Measurements from ENCODE around the gene CD3G. TPM values are rescaled to one million over a fixed set of nuclear protein-coding genes. Genes with fewer than 3 reads are reported as not detected.

Gene CD3G
- total RNA-seq (under 1 TPM; 0.19 to 0.84 TPM), polyA plus RNA-seq (under 1 TPM; 0.28 to 0.39 TPM)

DNA sequence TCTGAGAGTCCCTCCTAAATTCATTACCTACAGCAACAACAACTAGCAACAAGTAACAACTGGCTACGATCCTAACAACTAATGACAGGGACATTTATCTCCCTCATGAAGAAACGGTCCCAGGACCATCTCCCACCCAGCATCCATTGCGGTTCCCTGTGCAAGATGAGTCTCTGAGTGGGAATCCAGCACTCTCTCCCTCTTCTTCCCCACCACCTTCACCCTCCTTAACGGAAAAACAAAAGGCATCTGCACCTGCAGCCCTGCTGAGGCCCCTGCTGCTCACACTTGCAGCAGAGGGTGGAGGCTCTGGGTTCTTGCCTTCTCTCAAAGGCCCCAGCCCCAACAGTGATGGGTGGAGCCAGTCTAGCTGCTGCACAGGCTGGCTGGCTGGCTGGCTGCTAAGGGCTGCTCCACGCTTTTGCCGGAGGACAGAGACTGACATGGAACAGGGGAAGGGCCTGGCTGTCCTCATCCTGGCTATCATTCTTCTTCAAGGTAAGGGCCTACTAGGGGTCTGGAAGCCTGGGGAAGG lies at the start of gene CD3G:
Gene CD3G (plus strand): TSS at position 364 of the 535 bp plus-strand sequence. CDS start 80 bp downstream, at position 444.
- Histone ChIP-seq H3K4me3 (ENCODE audit: low read depth in 1 of 3, low read length in 3 of 3) (no peak within 1 kb of the TSS), H3K9me3 (ENCODE audit: control insufficient read depth in 4 of 4, low read length in 3 of 4) (no peaks in the 10 kb centered on the region), H3K27me3 (ENCODE audit: control insufficient read depth in 4 of 4, insufficient read depth in 4 of 4, low read length in 3 of 4) (no peaks in the 10 kb centered on the region), H3K36me3 (ENCODE audit: control insufficient read depth in 4 of 4, insufficient read depth in 3 of 4, low read depth in 1 of 4, low read length in 3 of 4) (no peaks in the 10 kb centered on the region), H3K9ac (ENCODE audit: low read depth in 1 of 2, low read length in 2 of 2) (no peak within 1 kb of the TSS), H3K4me1 (ENCODE audit: control insufficient read depth in 4 of 4, insufficient read depth in 4 of 4, low read length in 3 of 4) (no peaks in the 10 kb centered on the region), H3K27ac (ENCODE audit: low read depth in 1 of 2, low read length in 2 of 2) (no peak within 1 kb of the TSS)
- no peak for DNase-seq (ENCODE audit: low spot score)
- TF ChIP-seq GABPA (IDR thresholded peaks at IDR 0.05 in 1 of 2, conservative IDR thresholded peaks at IDR 0.05 in 1 of 2) (no peak), MAX (IDR thresholded peaks at IDR 0.05) (no peak), HNF4G (IDR thresholded peaks at IDR 0.05) (no peak), NR2F2 (IDR thresholded peaks at IDR 0.05) (no peak), FOXA1 (IDR thresholded peaks at IDR 0.05) (no peak), TAF1 (conservative IDR thresholded peaks at IDR 0.05) (no peak), SP1 (IDR thresholded peaks at IDR 0.05) (no peak), EGR1 (IDR thresholded peaks at IDR 0.05; ENCODE audit: low read depth in 2 of 2) (no peak), YY1 (IDR thresholded peaks at IDR 0.05) (no peak)
- TF ChIP-seq, protein P1, sequence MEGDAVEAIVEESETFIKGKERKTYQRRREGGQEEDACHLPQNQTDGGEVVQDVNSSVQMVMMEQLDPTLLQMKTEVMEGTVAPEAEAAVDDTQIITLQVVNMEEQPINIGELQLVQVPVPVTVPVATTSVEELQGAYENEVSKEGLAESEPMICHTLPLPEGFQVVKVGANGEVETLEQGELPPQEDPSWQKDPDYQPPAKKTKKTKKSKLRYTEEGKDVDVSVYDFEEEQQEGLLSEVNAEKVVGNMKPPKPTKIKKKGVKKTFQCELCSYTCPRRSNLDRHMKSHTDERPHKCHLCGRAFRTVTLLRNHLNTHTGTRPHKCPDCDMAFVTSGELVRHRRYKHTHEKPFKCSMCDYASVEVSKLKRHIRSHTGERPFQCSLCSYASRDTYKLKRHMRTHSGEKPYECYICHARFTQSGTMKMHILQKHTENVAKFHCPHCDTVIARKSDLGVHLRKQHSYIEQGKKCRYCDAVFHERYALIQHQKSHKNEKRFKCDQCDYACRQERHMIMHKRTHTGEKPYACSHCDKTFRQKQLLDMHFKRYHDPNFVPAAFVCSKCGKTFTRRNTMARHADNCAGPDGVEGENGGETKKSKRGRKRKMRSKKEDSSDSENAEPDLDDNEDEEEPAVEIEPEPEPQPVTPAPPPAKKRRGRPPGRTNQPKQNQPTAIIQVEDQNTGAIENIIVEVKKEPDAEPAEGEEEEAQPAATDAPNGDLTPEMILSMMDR (IDR thresholded peaks at IDR 0.05; ENCODE audit: low read depth, low read length, missing input control) = no peak
- 88% methylated on average over 6 of the region's 6 CpGs for WGBS

- WGBS = 75% methylated on average over 5 of the region's 5 CpGs
- TF ChIP-seq TAF1 (conservative IDR thresholded peaks at IDR 0.05) (no peak), JUND (IDR thresholded peaks at IDR 0.05) (no peak), YY1 (IDR thresholded peaks at IDR 0.05) (no peak)
Measured at GRCh38 chr11:118295199-118295598, 48.9 kb upstream of the CD3G start.

DNA sequence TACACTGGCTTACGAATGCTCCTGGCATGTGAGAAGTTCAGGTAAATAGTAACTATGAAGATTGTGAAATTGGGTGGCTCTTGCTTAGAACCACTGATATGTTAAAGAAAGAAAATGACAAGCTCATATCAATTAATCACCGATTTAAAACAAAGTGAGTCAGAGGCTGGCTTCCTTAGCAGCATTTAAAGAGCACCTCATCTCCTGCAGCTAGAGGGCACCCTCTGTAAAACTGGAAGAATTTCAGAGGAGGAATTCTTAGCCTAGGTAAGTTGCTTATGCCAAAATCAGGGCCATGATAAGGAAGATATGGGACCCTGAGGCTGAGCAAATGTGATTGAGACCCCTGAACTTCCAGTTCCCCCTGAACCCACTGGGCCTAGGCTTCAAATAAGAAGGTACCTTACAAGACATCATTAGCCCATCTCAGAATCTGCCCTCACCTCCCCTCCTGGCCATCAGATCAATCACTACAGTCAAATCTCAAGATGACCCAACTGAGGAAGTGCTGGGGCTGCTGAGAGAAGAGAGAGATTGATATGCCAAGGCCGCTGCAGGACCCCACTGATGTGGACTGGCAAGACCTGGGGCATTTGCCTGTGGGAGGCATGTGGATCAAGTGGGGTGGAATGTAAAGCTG lies 48.2 kb upstream of the CD3G start:
- H3K9ac ChIP-seq (ENCODE audit: low read depth in 1 of 2, low read length in 2 of 2) = peak overlapping the region in 1 of 2 donors; percentile 10
- peaks cover 0 to 4% (median 0%) of the 10 kb centered on the region in 4 donors for H3K4me1 ChIP-seq (ENCODE audit: control insufficient read depth in 4 of 4, insufficient read depth in 4 of 4, low read length in 3 of 4)
- H3K4me3 ChIP-seq (ENCODE audit: low read depth in 1 of 3, low read length in 3 of 3) = no peak overlapping the region
- no peaks in the 10 kb centered on the region for H3K27me3 ChIP-seq (ENCODE audit: control insufficient read depth in 4 of 4, insufficient read depth in 4 of 4, low read length in 3 of 4)
- DNase-seq (ENCODE audit: low spot score) = no peak
- WGBS = 44% methylated on average over 3 of the region's 3 CpGs
- H3K27ac ChIP-seq (ENCODE audit: low read depth in 1 of 2, low read length in 2 of 2) = no peak overlapping the region
- no peaks in the 10 kb centered on the region for H3K9me3 ChIP-seq (ENCODE audit: control insufficient read depth in 4 of 4, low read length in 3 of 4)
- no peaks in the 10 kb centered on the region for H3K36me3 ChIP-seq (ENCODE audit: control insufficient read depth in 4 of 4, insufficient read depth in 3 of 4, low read depth in 1 of 4, low read length in 3 of 4)
- TF ChIP-seq MAX (IDR thresholded peaks at IDR 0.05) (no peak), JUND (IDR thresholded peaks at IDR 0.05) (peak in 1 of 2 donors; percentile 31), SP1 (IDR thresholded peaks at IDR 0.05) (no peak), GABPA (IDR thresholded peaks at IDR 0.05 in 1 of 2, conservative IDR thresholded peaks at IDR 0.05 in 1 of 2) (no peak), RAD21 (IDR thresholded peaks at IDR 0.05) (peak; percentile 83), RXRA (IDR thresholded peaks at IDR 0.05) (no peak), YY1 (IDR thresholded peaks at IDR 0.05) (no peak), FOXA2 (IDR thresholded peaks at IDR 0.05) (no peak)
- TF ChIP-seq, protein P2, sequence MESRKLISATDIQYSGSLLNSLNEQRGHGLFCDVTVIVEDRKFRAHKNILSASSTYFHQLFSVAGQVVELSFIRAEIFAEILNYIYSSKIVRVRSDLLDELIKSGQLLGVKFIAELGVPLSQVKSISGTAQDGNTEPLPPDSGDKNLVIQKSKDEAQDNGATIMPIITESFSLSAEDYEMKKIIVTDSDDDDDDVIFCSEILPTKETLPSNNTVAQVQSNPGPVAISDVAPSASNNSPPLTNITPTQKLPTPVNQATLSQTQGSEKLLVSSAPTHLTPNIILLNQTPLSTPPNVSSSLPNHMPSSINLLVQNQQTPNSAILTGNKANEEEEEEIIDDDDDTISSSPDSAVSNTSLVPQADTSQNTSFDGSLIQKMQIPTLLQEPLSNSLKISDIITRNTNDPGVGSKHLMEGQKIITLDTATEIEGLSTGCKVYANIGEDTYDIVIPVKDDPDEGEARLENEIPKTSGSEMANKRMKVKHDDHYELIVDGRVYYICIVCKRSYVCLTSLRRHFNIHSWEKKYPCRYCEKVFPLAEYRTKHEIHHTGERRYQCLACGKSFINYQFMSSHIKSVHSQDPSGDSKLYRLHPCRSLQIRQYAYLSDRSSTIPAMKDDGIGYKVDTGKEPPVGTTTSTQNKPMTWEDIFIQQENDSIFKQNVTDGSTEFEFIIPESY (IDR thresholded peaks at IDR 0.05) = no peak
- TF ChIP-seq, protein P3, sequence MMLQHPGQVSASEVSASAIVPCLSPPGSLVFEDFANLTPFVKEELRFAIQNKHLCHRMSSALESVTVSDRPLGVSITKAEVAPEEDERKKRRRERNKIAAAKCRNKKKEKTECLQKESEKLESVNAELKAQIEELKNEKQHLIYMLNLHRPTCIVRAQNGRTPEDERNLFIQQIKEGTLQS (IDR thresholded peaks at IDR 0.05) = no peak
- TF ChIP-seq, protein P1 (IDR thresholded peaks at IDR 0.05; ENCODE audit: low read depth, low read length, missing input control) = peak; percentile 70

More at GRCh38 chr11:118295199-118295598, 48.9 kb upstream of the CD3G start:
- no peak for DNase-seq (ENCODE audit: low spot score)
- Histone ChIP-seq H3K4me1 (ENCODE audit: control insufficient read depth in 4 of 4, insufficient read depth in 4 of 4, low read length in 3 of 4) (peaks cover 0 to 7% (median 1%) of the 10 kb centered on the region in 4 donors), H3K9ac (ENCODE audit: low read depth in 1 of 2, low read length in 2 of 2) (no peak overlapping the region), H3K36me3 (ENCODE audit: control insufficient read depth in 4 of 4, insufficient read depth in 3 of 4, low read depth in 1 of 4, low read length in 3 of 4) (no peaks in the 10 kb centered on the region), H3K4me3 (ENCODE audit: low read depth in 1 of 3, low read length in 3 of 3) (no peak overlapping the region), H3K27me3 (ENCODE audit: control insufficient read depth in 4 of 4, insufficient read depth in 4 of 4, low read length in 3 of 4) (no peaks in the 10 kb centered on the region), H3K9me3 (ENCODE audit: control insufficient read depth in 4 of 4, low read length in 3 of 4) (no peaks in the 10 kb centered on the region), H3K27ac (ENCODE audit: low read depth in 1 of 2, low read length in 2 of 2) (no peak overlapping the region)

All from liver (tissue), 9 donors.